Caco-2 (cell line): Measurements from ENCODE around the gene PYCR2. TPM values are rescaled to one million over a fixed set of nuclear protein-coding genes. Genes with fewer than 3 reads are reported as not detected.
"Not testable (repeated sequence)": the region's sequence is repeated elsewhere in the genome, so short reads cannot be mapped to it uniquely, and the experiment has no call there.

Experiments
- BruUV-seq: library from RNA; stranded (reverse); fragments of 400-500 nt; replicated peaks from 2 replicates; lab custom pipeline; 2021; lab: Mats Ljungman, UMichigan
- CTCF ChIA-PET: fragments of 300-600 bp; sonication (Branson Sonifier 250); formaldehyde crosslinking; loops from one replicate; lab custom pipeline; 2022; ENCODE audit warnings: antibody characterized with exemption; lab: Charles Lee
- POLR2A ChIA-PET: fragments of 300-600 bp; sonication (Branson Sonifier 250); formaldehyde crosslinking; loops from one replicate; lab custom pipeline; 2022; ENCODE audit warnings: antibody characterized with exemption; lab: Charles Lee
- DNase-seq, 2 experiments: peaks; one replicate each; pipeline versions ENCODE4 v3.0.0 to v3.0.0-alpha.2; 2020 to 2022
- H3K27me3 ChIP-seq: replicated peaks from 2 replicates; pipeline ENCODE4 v1.6.0; 2011; ENCODE audit warnings: low read length; ENCODE audit not compliant: control insufficient read depth, insufficient read depth
- H3K36me3 ChIP-seq: 2 replicates; pipeline ENCODE4 v1.5.1; 2011; ENCODE audit warnings: low read length; ENCODE audit not compliant: control insufficient read depth, insufficient read depth
- H3K4me1 ChIP-seq: fragments of 250-450 bp; sonication (Bioruptor Pico); 2 replicates; pipeline ENCODE4 v1.5.1; 2020; ENCODE audit warnings: mild to moderate bottlenecking
- H3K4me3 ChIP-seq: 2 replicates; pipeline ENCODE4 v1.5.1; 2011; ENCODE audit warnings: low read depth, mild to moderate bottlenecking, control low read depth, low read length
- H3K9me3 ChIP-seq: fragments of 250-450 bp; sonication (Bioruptor Pico); 2 replicates; pipeline ENCODE4 v1.5.1; 2020; ENCODE audit warnings: mild to moderate bottlenecking, moderate library complexity
- H3K27ac Mint-ChIP-seq: one replicate; pipeline ENCODE4 v1.8.0; 2022; ENCODE audit warnings: mixed read lengths; ENCODE audit not compliant: unreplicated experiment
- H3K27me3 Mint-ChIP-seq: one replicate; pipeline ENCODE4 v1.8.0; 2022; ENCODE audit warnings: mixed read lengths; ENCODE audit not compliant: insufficient read depth, unreplicated experiment
- H3K36me3 Mint-ChIP-seq: one replicate; pipeline ENCODE4 v1.8.0; 2022; ENCODE audit warnings: mild to moderate bottlenecking, mixed read lengths; ENCODE audit not compliant: insufficient read depth, unreplicated experiment
- H3K4me1 Mint-ChIP-seq: one replicate; pipeline ENCODE4 v1.8.0; 2022; ENCODE audit warnings: low read depth, mixed read lengths; ENCODE audit not compliant: unreplicated experiment
- H3K4me3 Mint-ChIP-seq: one replicate; pipeline ENCODE4 v1.8.0; 2022; ENCODE audit warnings: mild to moderate bottlenecking, moderate library complexity, mixed read lengths; ENCODE audit not compliant: unreplicated experiment
- H3K9me3 Mint-ChIP-seq: one replicate; pipeline ENCODE4 v1.8.0; 2022; ENCODE audit warnings: mixed read lengths; ENCODE audit not compliant: unreplicated experiment
- CTCF ChIP-seq, 2 experiments: fragments of 200-600 bp in 1 of 2; IDR thresholded peaks; 1 replicate in 1 of 2; 2 replicates in 1 of 2; pipeline versions ENCODE4 v1.5.1 to v1.8.0; 2011 to 2022; ENCODE audit warnings: antibody characterized with exemption in 1 of 2, control low read depth in 1 of 2, inconsistent platforms in 1 of 2, low read depth in 1 of 2, low read length in 1 of 2, mild to moderate bottlenecking in 1 of 2, moderate library complexity in 1 of 2; ENCODE audit not compliant: insufficient read depth in 1 of 2, severe bottlenecking in 1 of 2, unreplicated experiment in 1 of 2
- intact Hi-C: fragments of 100-400 bp; cut with micrococcal nuclease; formaldehyde crosslinking; loops from one replicate; pipeline ENCODE4 v1.10.0; 2022; ENCODE audit not compliant: unreplicated experiment
- total RNA-seq: library from RNA; stranded (reverse); gene quantifications from 2 replicates; pipeline ENCODE4 v1.2.3, GENCODE V29; 2022

Gene PYCR2
- total RNA-seq, 1 experiment from 2014 or later: 73.7 TPM

- Mint-ChIP-seq H3K9me3 (no peaks in the 10 kb centered on the region), H3K4me1 (no peaks in the 10 kb centered on the region), H3K36me3 (no peaks in the 10 kb centered on the region), H3K4me3 (no peak overlapping the region), H3K27ac (no peak overlapping the region), H3K27me3 (no peaks in the 10 kb centered on the region)
- intact Hi-C loops: no loop called here
- H3K9me3 ChIP-seq: no peaks in the 10 kb centered on the region
- H3K4me1 ChIP-seq: no peaks in the 10 kb centered on the region
- BruUV-seq: no TSS peak
- ChIA-PET POLR2A (no interaction called here), CTCF (no interaction called here)
- no peaks in the 10 kb centered on the region for H3K27me3 ChIP-seq
- DNase-seq: no peak
- TF ChIP-seq CTCF (IDR thresholded peaks at IDR 0.05; ENCODE audit: insufficient read depth in 1 of 2, low read depth in 1 of 2, low read length in 1 of 2, severe bottlenecking in 1 of 2, unreplicated experiment in 1 of 2): no peak
- H3K36me3 ChIP-seq: no peaks in the 10 kb centered on the region
- no peak overlapping the region for H3K4me3 ChIP-seq
Observed at GRCh38 chr1:225930566-225930965, 6.5 kb upstream of the PYCR2 start.

GRCh38 chr1:225929462-225929861, 5.4 kb upstream of the PYCR2 start:
- POLR2A ChIA-PET, intact Hi-C loops: not testable (repeated sequence)

GRCh38 chr1:225928186-225929175, 4.4 kb upstream of the PYCR2 start:
- H3K27ac Mint-ChIP-seq: no peak overlapping the region

More at GRCh38 chr1:225929462-225929861, 5.4 kb upstream of the PYCR2 start:
- H3K4me1 Mint-ChIP-seq, H3K9me3 ChIP-seq, H3K4me3 Mint-ChIP-seq, H3K4me3 ChIP-seq, H3K36me3 Mint-ChIP-seq, DNase-seq, H3K4me1 ChIP-seq, H3K27me3 ChIP-seq, CTCF ChIA-PET, H3K9me3 Mint-ChIP-seq, H3K36me3 ChIP-seq, BruUV-seq, H3K27me3 Mint-ChIP-seq, H3K27ac Mint-ChIP-seq: not testable (repeated sequence)

More at GRCh38 chr1:225928186-225929175, 4.4 kb upstream of the PYCR2 start:
- no peaks in the 10 kb centered on the region for H3K4me1 Mint-ChIP-seq
- BruUV-seq: no TSS peak
- no peak overlapping the region for H3K4me3 Mint-ChIP-seq
- H3K4me1 ChIP-seq: no peaks in the 10 kb centered on the region
- no peak for DNase-seq
- no peak overlapping the region for H3K4me3 ChIP-seq
- TF ChIP-seq CTCF (IDR thresholded peaks at IDR 0.05; ENCODE audit: insufficient read depth in 1 of 2, low read depth in 1 of 2, low read length in 1 of 2, severe bottlenecking in 1 of 2, unreplicated experiment in 1 of 2): no peak
- H3K27me3 ChIP-seq: no peaks in the 10 kb centered on the region
- POLR2A ChIA-PET: no interaction called here
- no peaks in the 10 kb centered on the region for H3K9me3 ChIP-seq
- intact Hi-C loops: no loop called here
- no peaks in the 10 kb centered on the region for H3K27me3 Mint-ChIP-seq
- peaks cover 8% of the 10 kb centered on the region for H3K36me3 Mint-ChIP-seq
- no peaks in the 10 kb centered on the region for H3K36me3 ChIP-seq
- no peaks in the 10 kb centered on the region for H3K9me3 Mint-ChIP-seq
- CTCF ChIA-PET: no interaction called here
